DMS153 treated with DMSO at 0.1 percent for 48 hours (cell line): ENCODE results near the gene ZNF222.

Experiments used
- DNase-seq: peaks from one replicate; lab custom pipeline; 2025; ENCODE audit not compliant: unreplicated experiment; lab: John Stamatoyannopoulos, UW

The ZNF222 gene

GRCh38 chr19:44051650-44052402 lies 26.6 kb downstream of the ZNF222 start, which contains the start of gene ZNF223:
ZNF223 (plus strand) TSS chr19:44052036; CDS start chr19:44055177, 3,141 bp downstream.
- peak; percentile 98 for DNase-seq

GRCh38 chr19:44055870-44056269 lies 30.7 kb downstream of the ZNF222 start:
- no peak for DNase-seq

GRCh38 chr19:44059229-44059628 lies 34.0 kb downstream of the ZNF222 start:
- no peak for DNase-seq

GRCh38 chr19:44061038-44061437 lies 35.9 kb downstream of the ZNF222 start:
- no peak for DNase-seq

GRCh38 chr19:44066305-44066704 lies 41.1 kb downstream of the ZNF222 start:
- DNase-seq: no peak

GRCh38 chr19:44069415-44069814 lies 44.2 kb downstream of the ZNF222 start:
- DNase-seq: no peak

- DNase-seq: peak; percentile 88
Observed at GRCh38 chr19:44071824-44072542, 46.8 kb downstream of the ZNF222 start, which contains the start of gene ZNF284. ZNF284 (plus strand) TSS chr19:44072159; CDS start chr19:44076390, 4,231 bp downstream.

GRCh38 chr19:44072543-44073401 lies 47.6 kb downstream of the ZNF222 start:
- no peak for DNase-seq

GRCh38 chr19:44076325-44076724 lies 51.1 kb downstream of the ZNF222 start:
- no peak for DNase-seq
